IMR-90 (cell line): ENCODE measurements around the gene INPP5A. TPM values are rescaled to one million over a fixed set of nuclear protein-coding genes. Genes with fewer than 3 reads are reported as not detected.

Experiments used
- ATAC-seq: fragments of 200-7000 bp; cut with Tn5 transposase; 2 replicates; pipeline ENCODE4 v1.9.1; 2020; ENCODE audit warnings: low read depth, mild to moderate bottlenecking, moderate library complexity
- BruUV-seq: library from RNA; stranded (reverse); fragments of 400-500 nt; replicated peaks from 2 replicates; lab custom pipeline; 2021; lab: Mats Ljungman, UMichigan
- CTCF ChIA-PET: fragments of 300-600 bp; formaldehyde crosslinking; extraction: SDS; loops from one replicate; lab custom pipeline; 2021; ENCODE audit warnings: antibody characterized with exemption; lab: Yijun Ruan, JAX
- POLR2A ChIA-PET: fragments of 300-600 bp; sonication (Branson Sonifier 250); formaldehyde crosslinking; loops from one replicate; lab custom pipeline; 2022; ENCODE audit warnings: antibody characterized with exemption; ENCODE audit not compliant: unreplicated experiment; lab: Charles Lee
- DNase-seq: peaks from one replicate; pipeline ENCODE4 v3.0.0; 2013
- H2AFZ ChIP-seq: replicated peaks from 2 replicates; pipeline ENCODE3; 2013; ENCODE audit warnings: low read length, mild to moderate bottlenecking; ENCODE audit not compliant: poor library complexity
- H2AK5ac ChIP-seq: 2 replicates; pipeline ENCODE4 v1.6.1; 2013; ENCODE audit warnings: low read depth, low read length, inconsistent platforms
- H2AK9ac ChIP-seq: replicated peaks from 2 replicates; pipeline ENCODE3; 2013; ENCODE audit warnings: mild to moderate bottlenecking, low read depth, low read length, moderate library complexity; ENCODE audit not compliant: poor library complexity
- H2BK120ac ChIP-seq: 2 replicates; pipeline ENCODE4 v1.6.1; 2013; ENCODE audit warnings: low read depth, low read length, inconsistent platforms
- H2BK15ac ChIP-seq: 3 replicates; pipeline ENCODE4 v1.6.1; 2013; ENCODE audit warnings: low read depth, low read length, inconsistent platforms
- H2BK20ac ChIP-seq: 2 replicates; pipeline ENCODE4 v1.6.1; 2013; ENCODE audit warnings: low read depth, mild to moderate bottlenecking, inconsistent platforms, low read length, moderate library complexity
- H2BK5ac ChIP-seq: 2 replicates; pipeline ENCODE4 v1.6.1; 2013; ENCODE audit warnings: mild to moderate bottlenecking, low read depth, low read length, inconsistent platforms; ENCODE audit not compliant: poor library complexity, severe bottlenecking
- H3K14ac ChIP-seq: replicated peaks from 2 replicates; pipeline ENCODE4 v1.6.1; 2013; ENCODE audit warnings: low read depth, low read length, inconsistent platforms
- H3K18ac ChIP-seq: 2 replicates; pipeline ENCODE4 v1.6.1; 2013; ENCODE audit warnings: low read depth, low read length, control low read depth
- H3K23ac ChIP-seq: 2 replicates; pipeline ENCODE4 v1.6.1; 2013; ENCODE audit warnings: low read depth, low read length, inconsistent platforms
- H3K27ac ChIP-seq: 2 replicates; pipeline ENCODE4 v1.5.1; 2013; ENCODE audit warnings: mild to moderate bottlenecking, control low read depth, low read length; ENCODE audit not compliant: insufficient read depth
- H3K27me3 ChIP-seq: 2 replicates; pipeline ENCODE4 v1.6.1; 2013; ENCODE audit warnings: low read length; ENCODE audit not compliant: control insufficient read depth, insufficient read depth
- H3K36me3 ChIP-seq: 2 replicates; pipeline ENCODE4 v1.6.1; 2013; ENCODE audit warnings: low read length, mixed read lengths; ENCODE audit not compliant: control insufficient read depth, insufficient read depth
- H3K4ac ChIP-seq: 2 replicates; pipeline ENCODE4 v1.6.1; 2013; ENCODE audit warnings: low read depth, low read length, inconsistent platforms
- H3K4me1 ChIP-seq: 2 replicates; pipeline ENCODE4 v1.6.1; 2013; ENCODE audit warnings: low read length, mixed read lengths; ENCODE audit not compliant: control insufficient read depth, insufficient read depth
- H3K4me2 ChIP-seq: 2 replicates; pipeline ENCODE4 v1.6.1; 2013; ENCODE audit warnings: low read depth, mild to moderate bottlenecking, control low read depth, low read length, moderate library complexity
- H3K4me3 ChIP-seq: 2 replicates; pipeline ENCODE4 v1.5.1; 2013; ENCODE audit warnings: low read depth, mild to moderate bottlenecking, control low read depth, low read length, moderate library complexity; ENCODE audit not compliant: insufficient read depth
- H3K56ac ChIP-seq: 2 replicates; pipeline ENCODE4 v1.6.1; 2013; ENCODE audit warnings: low read length, inconsistent platforms; ENCODE audit not compliant: insufficient read depth; ENCODE audit errors: extremely low read depth
- H3K79me1 ChIP-seq, 2 experiments: 2 replicates each; pipeline ENCODE4 v1.6.1; 2013; ENCODE audit warnings: low read length in 2 of 2, inconsistent platforms in 1 of 2, low read depth in 1 of 2
- H3K9ac ChIP-seq: 2 replicates; pipeline ENCODE4 v1.6.1; 2013; ENCODE audit warnings: low read depth, low read length, control low read depth
- H3K9me1 ChIP-seq: 2 replicates; pipeline ENCODE4 v1.6.1; 2013; ENCODE audit warnings: low read length, inconsistent platforms; ENCODE audit not compliant: insufficient read depth
- H3K9me3 ChIP-seq: 2 replicates; pipeline ENCODE4 v1.6.1; 2013; ENCODE audit warnings: low read length; ENCODE audit not compliant: control insufficient read depth, insufficient read depth
- H4K20me1 ChIP-seq: 2 replicates; pipeline ENCODE4 v1.6.1; 2013; ENCODE audit warnings: low read length, inconsistent platforms; ENCODE audit not compliant: insufficient read depth
- H4K5ac ChIP-seq: 2 replicates; pipeline ENCODE4 v1.6.1; 2013; ENCODE audit warnings: mild to moderate bottlenecking, low read depth, low read length, control low read depth
- H4K8ac ChIP-seq, 2 experiments: 2 replicates each; pipeline ENCODE4 v1.6.1; 2013; ENCODE audit warnings: low read depth in 2 of 2, low read length in 2 of 2, control low read depth in 1 of 2, inconsistent platforms in 1 of 2
- H4K91ac ChIP-seq: 2 replicates; pipeline ENCODE4 v1.6.1; 2013; ENCODE audit warnings: low read depth, low read length, inconsistent platforms; ENCODE audit not compliant: insufficient read depth
- CEBPB ChIP-seq: IDR thresholded peaks from 2 replicates; pipeline ENCODE4 v1.6.1; 2012; ENCODE audit warnings: low read depth, low read length, improper control_type of control experiment
- CHD1 ChIP-seq: IDR thresholded peaks from 2 replicates; pipeline ENCODE4 v1.6.1; 2012; ENCODE audit warnings: low read depth, low read length, improper control_type of control experiment
- MAFK ChIP-seq: IDR thresholded peaks from 2 replicates; pipeline ENCODE4 v1.6.1; 2012; ENCODE audit warnings: low read depth, low read length, improper control_type of control experiment
- MXI1 ChIP-seq: IDR thresholded peaks from 2 replicates; pipeline ENCODE4 v1.6.1; 2012; ENCODE audit warnings: low read depth, mild to moderate bottlenecking, low read length, moderate library complexity, borderline replicate concordance
- NFE2L2 ChIP-seq: fragments of 150-350 bp; IDR thresholded peaks from 2 replicates; pipeline ENCODE4 v1.6.1; 2016; ENCODE audit warnings: low read depth, mild to moderate bottlenecking, low read length
- POLR2A ChIP-seq: IDR thresholded peaks from 2 replicates; pipeline ENCODE4 v1.6.1; 2012; ENCODE audit warnings: mild to moderate bottlenecking, low read depth, low read length
- RAD21 ChIP-seq: IDR thresholded peaks from 2 replicates; pipeline ENCODE4 v1.6.1; 2012; ENCODE audit warnings: low read length, improper control_type of control experiment
- RCOR1 ChIP-seq: IDR thresholded peaks from 2 replicates; pipeline ENCODE4 v1.6.1; 2012; ENCODE audit warnings: mild to moderate bottlenecking, low read length, improper control_type of control experiment; ENCODE audit not compliant: insufficient replicate concordance
- RFX5 ChIP-seq: IDR thresholded peaks from 2 replicates; pipeline ENCODE4 v1.8.0; 2012; ENCODE audit warnings: low read depth, mild to moderate bottlenecking, low read length, moderate library complexity
- SMC3 ChIP-seq: fragments of 150-350 bp; IDR thresholded peaks from 2 replicates; pipeline ENCODE4 v1.6.1; 2016; ENCODE audit warnings: low read depth, mild to moderate bottlenecking, antibody characterized with exemption, low read length, moderate library complexity
- WGBS, 2 experiments: methylation state at CpG; one replicate each; pipeline versions ENCODE4 v1.1.5 to v1.1.7; 2013; ENCODE audit warnings: missing lambda C conversion rate in 2 of 2; ENCODE audit not compliant: insufficient read length in 1 of 2; ENCODE audit errors: extremely low coverage in 2 of 2; 5-methylcytosine and 5-hydroxymethylcytosine counted together
- dilution Hi-C: fragments of 300-500 bp; cut with HindIII; formaldehyde crosslinking; loops from one replicate; pipeline ENCODE4 v1.14.3; 2018; ENCODE audit warnings: low sequenced_read_pairs; ENCODE audit not compliant: unreplicated experiment
- in situ Hi-C: fragments of 300-500 bp; cut with MboI; formaldehyde crosslinking; loops from 3 replicates; pipeline ENCODE4 v1.14.3; 2019; ENCODE audit warnings: low sequenced_read_pairs, inconsistent platforms, mixed read lengths
- intact Hi-C: fragments of 100-400 bp; cut with micrococcal nuclease; formaldehyde crosslinking; loops from 2 replicates; pipeline ENCODE4 v1.10.0; 2022
- polyA plus RNA-seq, 3 experiments: library from polyadenylated mRNA; depleted of rRNA; stranded (reverse); fragments of >200 nt; gene quantifications; 2 replicates each; pipeline ENCODE4 v1.2.3, GENCODE V29; 2012; ENCODE audit warnings: low replicate concordance in 1 of 3
- total RNA-seq: library from RNA; depleted of rRNA; stranded (reverse); fragments of >200 nt; gene quantifications from 2 replicates; pipeline ENCODE4 v1.2.3, GENCODE V29; 2012
- TF ChIP-seq, protein P1 (sequence below): fragments of 150-350 bp; IDR thresholded peaks from 2 replicates; pipeline ENCODE4 v1.6.1; 2017; ENCODE audit warnings: mild to moderate bottlenecking, antibody characterized with exemption, low read length, low read depth
- TF ChIP-seq, protein P2 (sequence below): fragments of 150-350 bp; IDR thresholded peaks from 2 replicates; pipeline ENCODE4 v1.6.1; 2016; ENCODE audit warnings: low read depth, mild to moderate bottlenecking, low read length, moderate library complexity, borderline replicate concordance

Gene INPP5A
- total and polyA plus RNA-seq, 2 of the 4 experiments (the other 2 are of a cell fraction), result 21.4 to 36.7 TPM

DNA sequence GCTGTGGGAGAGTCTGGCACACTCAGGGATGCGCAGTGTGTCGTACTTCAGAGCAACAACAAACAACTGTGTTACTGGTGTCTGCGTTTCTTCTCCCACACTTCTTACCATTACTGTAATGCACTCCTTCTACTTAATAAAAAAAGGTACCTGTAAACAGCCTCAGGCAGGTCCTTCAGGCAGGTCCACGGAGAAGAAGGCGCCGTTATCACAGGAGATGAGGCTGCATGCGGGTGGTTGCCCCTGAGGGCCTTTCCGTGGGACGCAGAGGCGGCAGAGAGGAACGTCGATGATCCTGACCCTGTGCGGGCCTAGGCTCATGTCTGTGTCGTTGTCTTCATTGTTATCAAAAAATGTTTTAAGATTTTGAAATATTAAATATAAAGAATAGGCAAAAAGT is 219.0 kb downstream of the INPP5A start:
- no peak overlapping the region for H2AK5ac ChIP-seq
- H3K56ac ChIP-seq, result no peak overlapping the region
- 100% methylated on average over 1 of the region's 14 CpGs; no CpG with 5 or more reads in 1 of the 2 experiments for WGBS, 2 experiments
- in situ Hi-C loops, result no loop called here
- H2BK120ac ChIP-seq, result no peak overlapping the region
- POLR2A ChIA-PET, result no interaction called here
- no peaks in the 10 kb centered on the region for H3K4me1 ChIP-seq
- intact Hi-C loops, result no loop called here
- no peak overlapping the region for H3K27ac ChIP-seq
- no TSS peak for BruUV-seq
- H3K4ac ChIP-seq, result no peak overlapping the region
- CTCF ChIA-PET, result no interaction called here
- no peak for TF ChIP-seq NFE2L2
- no peak for TF ChIP-seq CHD1
- TF ChIP-seq MXI1, result no peak
- no peak for TF ChIP-seq POLR2A
- no peak for TF ChIP-seq SMC3
- TF ChIP-seq, protein P1, sequence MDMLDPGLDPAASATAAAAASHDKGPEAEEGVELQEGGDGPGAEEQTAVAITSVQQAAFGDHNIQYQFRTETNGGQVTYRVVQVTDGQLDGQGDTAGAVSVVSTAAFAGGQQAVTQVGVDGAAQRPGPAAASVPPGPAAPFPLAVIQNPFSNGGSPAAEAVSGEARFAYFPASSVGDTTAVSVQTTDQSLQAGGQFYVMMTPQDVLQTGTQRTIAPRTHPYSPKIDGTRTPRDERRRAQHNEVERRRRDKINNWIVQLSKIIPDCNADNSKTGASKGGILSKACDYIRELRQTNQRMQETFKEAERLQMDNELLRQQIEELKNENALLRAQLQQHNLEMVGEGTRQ, result no peak
- TF ChIP-seq RCOR1, result no peak
- TF ChIP-seq RFX5, result no peak
- no peak for TF ChIP-seq CEBPB
- TF ChIP-seq MAFK, result no peak
- TF ChIP-seq, protein P2, sequence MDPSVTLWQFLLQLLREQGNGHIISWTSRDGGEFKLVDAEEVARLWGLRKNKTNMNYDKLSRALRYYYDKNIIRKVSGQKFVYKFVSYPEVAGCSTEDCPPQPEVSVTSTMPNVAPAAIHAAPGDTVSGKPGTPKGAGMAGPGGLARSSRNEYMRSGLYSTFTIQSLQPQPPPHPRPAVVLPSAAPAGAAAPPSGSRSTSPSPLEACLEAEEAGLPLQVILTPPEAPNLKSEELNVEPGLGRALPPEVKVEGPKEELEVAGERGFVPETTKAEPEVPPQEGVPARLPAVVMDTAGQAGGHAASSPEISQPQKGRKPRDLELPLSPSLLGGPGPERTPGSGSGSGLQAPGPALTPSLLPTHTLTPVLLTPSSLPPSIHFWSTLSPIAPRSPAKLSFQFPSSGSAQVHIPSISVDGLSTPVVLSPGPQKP, result no peak
- no peak for TF ChIP-seq RAD21
- H4K20me1 ChIP-seq, result no peaks in the 10 kb centered on the region
- peaks cover 14% of the 10 kb centered on the region for H3K36me3 ChIP-seq
- no peaks in the 10 kb centered on the region for H3K27me3 ChIP-seq
- no peak overlapping the region for H4K8ac ChIP-seq
- no peak overlapping the region for H2BK5ac ChIP-seq
- DNase-seq (no peak), ATAC-seq (no peak)
- dilution Hi-C loops, result no loop called here
- H3K9ac ChIP-seq, result no peak overlapping the region
- H3K4me3 ChIP-seq, result no peak overlapping the region
- H2BK15ac ChIP-seq, result no peak overlapping the region
- no peak overlapping the region for H3K4me2 ChIP-seq
- no peak overlapping the region for H2BK20ac ChIP-seq
- H2AK9ac ChIP-seq, result no peak overlapping the region
- no peak overlapping the region for H4K91ac ChIP-seq
- H3K18ac ChIP-seq, result no peak overlapping the region
- no peaks in the 10 kb centered on the region; the same call in 1 of the 2 replicates for H3K9me3 ChIP-seq
- H3K14ac ChIP-seq, result no peak overlapping the region
- peaks cover 11% of the 10 kb centered on the region for H3K9me1 ChIP-seq
- no peak overlapping the region for H4K5ac ChIP-seq
- 0 out of 4 replicates have a peak, but pooled peaks cover 0 to 4% of the 10 kb centered on the region in 2 experiments for H3K79me1 ChIP-seq
- no peak overlapping the region for H3K23ac ChIP-seq
- no peak overlapping the region for H2AFZ ChIP-seq
